DND-41 (cell line): ENCODE measurements around the gene MAP3K8.

Experiments
- ATAC-seq: fragments of 200-7000 bp; cut with Tn5 transposase; 3 replicates; pipeline ENCODE4 v1.9.1; 2021; ENCODE audit warnings: low read depth; ENCODE audit not compliant: insufficient read depth
- DNase-seq: peaks from one replicate; pipeline ENCODE4 v3.0.0-alpha.2; 2020
- H2AFZ ChIP-seq: 2 replicates; pipeline ENCODE4 v1.6.0; 2012; ENCODE audit warnings: low read depth, low read length
- H3K27ac ChIP-seq: 2 replicates; pipeline ENCODE4 v1.5.1; 2012; ENCODE audit warnings: low read length, inconsistent platforms
- H3K27me3 ChIP-seq: fragments of 200-600 bp; sonication (generic); 2 replicates; pipeline ENCODE4 v1.6.0; 2012; ENCODE audit warnings: low read length, mild to moderate bottlenecking, inconsistent platforms; ENCODE audit not compliant: insufficient read depth, poor library complexity
- H3K36me3 ChIP-seq: 2 replicates; pipeline ENCODE4 v1.5.1; 2012; ENCODE audit warnings: low read length, inconsistent platforms; ENCODE audit not compliant: insufficient read depth
- H3K4me1 ChIP-seq: 2 replicates; pipeline ENCODE4 v1.5.1; 2012; ENCODE audit warnings: mild to moderate bottlenecking, low read length; ENCODE audit not compliant: insufficient read depth
- H3K4me2 ChIP-seq: 2 replicates; pipeline ENCODE4 v1.6.0; 2012; ENCODE audit warnings: mild to moderate bottlenecking, moderate library complexity, low read length, inconsistent platforms; ENCODE audit not compliant: insufficient read depth
- H3K4me3 ChIP-seq, 2 experiments: fragments of 200-600 bp in 1 of 2; shearing (Covaris generic) in 1 of 2; 2 replicates each; pipeline ENCODE4 v1.5.1; 2012 to 2016; ENCODE audit warnings: inconsistent platforms in 2 of 2, low read length in 2 of 2, mild to moderate bottlenecking in 2 of 2, low read depth in 1 of 2, moderate library complexity in 1 of 2
- H3K79me2 ChIP-seq: 2 replicates; pipeline ENCODE4 v1.6.0; 2012; ENCODE audit warnings: low read length, inconsistent platforms; ENCODE audit not compliant: insufficient read depth
- H3K9ac ChIP-seq: 2 replicates; pipeline ENCODE4 v1.6.0; 2012; ENCODE audit warnings: low read depth, mild to moderate bottlenecking, inconsistent platforms, low read length, moderate library complexity
- H3K9me3 ChIP-seq: 2 replicates; pipeline ENCODE4 v1.5.1; 2012; ENCODE audit warnings: low read length, moderate library complexity, mild to moderate bottlenecking, inconsistent platforms; ENCODE audit not compliant: insufficient read depth, severe bottlenecking
- H4K20me1 ChIP-seq: 2 replicates; pipeline ENCODE4 v1.6.0; 2012; ENCODE audit warnings: low read length; ENCODE audit not compliant: insufficient read depth
- CTCF ChIP-seq: IDR thresholded peaks from 2 replicates; pipeline ENCODE4 v1.5.1; 2012; ENCODE audit warnings: borderline replicate concordance, low read length, moderate library complexity, mild to moderate bottlenecking; ENCODE audit not compliant: poor library complexity, severe bottlenecking; ENCODE audit errors: extremely low read depth
- EZH2 ChIP-seq: IDR thresholded peaks from 3 replicates; pipeline ENCODE4 v1.6.1; 2012; ENCODE audit warnings: borderline replicate concordance, low read depth, mild to moderate bottlenecking, moderate library complexity, low read length, inconsistent platforms; ENCODE audit not compliant: severe bottlenecking

The MAP3K8 gene

GRCh38 chr10:30391266-30391665 is 42.7 kb upstream of the MAP3K8 start:
- Histone ChIP-seq H3K27me3 (no peaks in the 10 kb centered on the region), H4K20me1 (no peaks in the 10 kb centered on the region), H3K9ac (no peak overlapping the region), H3K4me3 (no peak overlapping the region), H3K4me1 (peaks cover 3% of the 10 kb centered on the region; the same call in 1 of the 2 replicates), H3K4me2 (no peak overlapping the region), H3K9me3 (no peaks in the 10 kb centered on the region), H2AFZ (no peak overlapping the region), H3K79me2 (no peaks in the 10 kb centered on the region), H3K36me3 (no peaks in the 10 kb centered on the region), H3K27ac (no peak overlapping the region)
- ATAC-seq, result no peak
- DNase-seq, result no peak
- TF ChIP-seq EZH2 (no peak), CTCF (no peak)

GRCh38 chr10:30392564-30392990 is 41.4 kb upstream of the MAP3K8 start:
- Histone ChIP-seq H3K4me2 (no peak overlapping the region), H3K79me2 (no peaks in the 10 kb centered on the region), H3K36me3 (no peaks in the 10 kb centered on the region), H2AFZ (no peak overlapping the region), H4K20me1 (no peaks in the 10 kb centered on the region), H3K9me3 (no peaks in the 10 kb centered on the region), H3K4me3 (no peak overlapping the region), H3K4me1 (peaks cover 3% of the 10 kb centered on the region; the same call in 1 of the 2 replicates), H3K27me3 (peaks cover 7% of the 10 kb centered on the region), H3K27ac (no peak overlapping the region), H3K9ac (no peak overlapping the region)
- TF ChIP-seq CTCF (peak; percentile 93), EZH2 (no peak)
- peak; percentile 73 for DNase-seq
- peak; percentile 100 for ATAC-seq

- no peak overlapping the region for H3K9ac ChIP-seq
- H3K27me3 ChIP-seq, result peaks cover 7% of the 10 kb centered on the region
- no peak overlapping the region for H3K4me3 ChIP-seq
- no peaks in the 10 kb centered on the region for H3K79me2 ChIP-seq
- no peak for DNase-seq
- TF ChIP-seq CTCF (no peak), EZH2 (no peak)
- no peaks in the 10 kb centered on the region for H3K9me3 ChIP-seq
- no peaks in the 10 kb centered on the region for H3K36me3 ChIP-seq
- H3K4me1 ChIP-seq, result peaks cover 14% of the 10 kb centered on the region
- H3K4me2 ChIP-seq, result no peak overlapping the region
- H2AFZ ChIP-seq, result no peak overlapping the region
- H4K20me1 ChIP-seq, result no peaks in the 10 kb centered on the region
- no peak for ATAC-seq
- H3K27ac ChIP-seq, result no peak overlapping the region
Observed at GRCh38 chr10:30396293-30396692, 37.7 kb upstream of the MAP3K8 start.

GRCh38 chr10:30396698-30397097 is 37.3 kb upstream of the MAP3K8 start:
- H3K9ac ChIP-seq, result no peak overlapping the region
- no peak overlapping the region for H3K4me3 ChIP-seq
- peaks cover 7% of the 10 kb centered on the region for H3K27me3 ChIP-seq
- ATAC-seq (no peak), DNase-seq (no peak)
- no peak overlapping the region for H3K4me2 ChIP-seq
- no peaks in the 10 kb centered on the region for H4K20me1 ChIP-seq
- no peak for TF ChIP-seq EZH2
- no peak for TF ChIP-seq CTCF
- H2AFZ ChIP-seq, result no peak overlapping the region
- no peaks in the 10 kb centered on the region for H3K36me3 ChIP-seq
- H3K79me2 ChIP-seq, result no peaks in the 10 kb centered on the region
- no peaks in the 10 kb centered on the region for H3K9me3 ChIP-seq
- H3K4me1 ChIP-seq, result peaks cover 14% of the 10 kb centered on the region
- no peak overlapping the region for H3K27ac ChIP-seq
